22Rv1 (cell line): ENCODE measurements around the gene RAD51B.

Source experiments
- H3K27ac ChIP-seq: fragments of 450-650 bp; 2 replicates; pipeline ENCODE4 v1.5.1; 2017
- CTCF ChIP-seq: fragments of 450-650 bp; IDR thresholded peaks from 2 replicates; pipeline ENCODE4 v1.5.1; 2017; ENCODE audit warnings: mild to moderate bottlenecking
- ZFX ChIP-seq: fragments of 450-650 bp; IDR thresholded peaks from 2 replicates; pipeline ENCODE4 v1.6.1; 2017; ENCODE audit warnings: antibody characterized with exemption, borderline replicate concordance

RAD51B gene

GRCh38 chr14:68503186-68503825 lies 683.7 kb downstream of the RAD51B start:
- TF ChIP-seq ZFX (no peak), CTCF (no peak)
- H3K27ac ChIP-seq: no peak overlapping the region

- TF ChIP-seq CTCF (no peak), ZFX (no peak)
- H3K27ac ChIP-seq: no peak overlapping the region
These were observed 685.3 kb downstream of the RAD51B start for GRCh38 chr14:68504861-68505260.

GRCh38 chr14:68506021-68506644 lies 686.6 kb downstream of the RAD51B start:
- H3K27ac ChIP-seq: no peak overlapping the region
- TF ChIP-seq ZFX (no peak), CTCF (no peak)

- TF ChIP-seq ZFX (no peak), CTCF (no peak)
- no peak overlapping the region for H3K27ac ChIP-seq
These were observed 687.3 kb downstream of the RAD51B start for GRCh38 chr14:68506645-68507419.

GRCh38 chr14:68507544-68508081 lies 688.0 kb downstream of the RAD51B start:
- TF ChIP-seq ZFX (no peak), CTCF (no peak)
- H3K27ac ChIP-seq: no peak overlapping the region

- no peak for TF ChIP-seq CTCF
- no peak for TF ChIP-seq ZFX
- no peak overlapping the region for H3K27ac ChIP-seq
These were observed 689.0 kb downstream of the RAD51B start for GRCh38 chr14:68508581-68508980.
